Osteoblast (primary cell): ENCODE measurements around the gene DPEP3. TPM values are rescaled to one million over a fixed set of nuclear protein-coding genes. Genes with fewer than 3 reads are reported as not detected.

Experiments used
- DNase-seq: peaks from one replicate; pipeline ENCODE4 v3.0.0; 2011; ENCODE audit warnings: low spot score, mixed read lengths; ENCODE audit not compliant: insufficient read length; ENCODE audit errors: missing footprints
- H2AFZ ChIP-seq: 2 replicates; pipeline ENCODE4 v1.6.0; 2011; ENCODE audit warnings: mild to moderate bottlenecking, low read length
- H3K27ac ChIP-seq: 2 replicates; pipeline ENCODE4 v1.5.1; 2011; ENCODE audit warnings: mild to moderate bottlenecking, low read depth, low read length, moderate library complexity
- H3K27me3 ChIP-seq: 2 replicates; pipeline ENCODE4 v1.6.0; 2012; ENCODE audit warnings: mild to moderate bottlenecking, control low read depth, inconsistent platforms, low read length, moderate library complexity; ENCODE audit not compliant: insufficient read depth
- H3K36me3 ChIP-seq: 2 replicates; pipeline ENCODE4 v1.5.1; 2011; ENCODE audit warnings: mild to moderate bottlenecking, low read length, control low read depth, moderate library complexity; ENCODE audit not compliant: insufficient read depth
- H3K4me1 ChIP-seq: 2 replicates; pipeline ENCODE4 v1.5.1; 2011; ENCODE audit warnings: mild to moderate bottlenecking, low read length, control low read depth, moderate library complexity; ENCODE audit not compliant: insufficient read depth
- H3K4me2 ChIP-seq: 2 replicates; pipeline ENCODE4 v1.6.0; 2011; ENCODE audit warnings: mild to moderate bottlenecking, low read length; ENCODE audit not compliant: insufficient read depth
- H3K4me3 ChIP-seq: fragments of 200-600 bp; sonication (generic); 3 replicates; pipeline ENCODE4 v1.5.1; 2012; ENCODE audit warnings: mild to moderate bottlenecking, low read length, inconsistent platforms; ENCODE audit not compliant: insufficient read depth
- H3K79me2 ChIP-seq: 2 replicates; pipeline ENCODE4 v1.6.0; 2012; ENCODE audit warnings: mild to moderate bottlenecking, low read length, control low read depth, inconsistent platforms; ENCODE audit not compliant: insufficient read depth
- H3K9me3 ChIP-seq: 2 replicates; pipeline ENCODE4 v1.5.1; 2011; ENCODE audit warnings: low read depth, low read length, control low read depth
- H4K20me1 ChIP-seq: 2 replicates; pipeline ENCODE4 v1.6.0; 2012; ENCODE audit warnings: mild to moderate bottlenecking, low read length, control low read depth; ENCODE audit not compliant: insufficient read depth
- total RNA-seq: library from RNA; depleted of rRNA; stranded (reverse); fragments of >200 nt; gene quantifications from 2 replicates; pipeline ENCODE4 v1.2.3, GENCODE V29; 2012
- TF ChIP-seq, protein P1 (sequence below): IDR thresholded peaks from 2 replicates; pipeline ENCODE4 v1.5.1; 2011; ENCODE audit warnings: mild to moderate bottlenecking, low read depth, low read length, moderate library complexity; ENCODE audit errors: extremely low read depth

The DPEP3 gene
- total RNA-seq, 1 donor, result not detected

GRCh38 chr16:67987460-67988160 is 7.3 kb upstream of the DPEP3 start:
- Histone ChIP-seq H2AFZ (peak overlapping the region; percentile 92), H3K4me2 (no peak overlapping the region), H3K27me3 (no peaks in the 10 kb centered on the region), H3K27ac (no peak overlapping the region), H3K9me3 (no peaks in the 10 kb centered on the region), H3K4me1 (no peaks in the 10 kb centered on the region), H3K79me2 (no peaks in the 10 kb centered on the region), H3K4me3 (no peak overlapping the region), H3K36me3 (no peaks in the 10 kb centered on the region), H4K20me1 (no peaks in the 10 kb centered on the region)
- TF ChIP-seq, protein P1, sequence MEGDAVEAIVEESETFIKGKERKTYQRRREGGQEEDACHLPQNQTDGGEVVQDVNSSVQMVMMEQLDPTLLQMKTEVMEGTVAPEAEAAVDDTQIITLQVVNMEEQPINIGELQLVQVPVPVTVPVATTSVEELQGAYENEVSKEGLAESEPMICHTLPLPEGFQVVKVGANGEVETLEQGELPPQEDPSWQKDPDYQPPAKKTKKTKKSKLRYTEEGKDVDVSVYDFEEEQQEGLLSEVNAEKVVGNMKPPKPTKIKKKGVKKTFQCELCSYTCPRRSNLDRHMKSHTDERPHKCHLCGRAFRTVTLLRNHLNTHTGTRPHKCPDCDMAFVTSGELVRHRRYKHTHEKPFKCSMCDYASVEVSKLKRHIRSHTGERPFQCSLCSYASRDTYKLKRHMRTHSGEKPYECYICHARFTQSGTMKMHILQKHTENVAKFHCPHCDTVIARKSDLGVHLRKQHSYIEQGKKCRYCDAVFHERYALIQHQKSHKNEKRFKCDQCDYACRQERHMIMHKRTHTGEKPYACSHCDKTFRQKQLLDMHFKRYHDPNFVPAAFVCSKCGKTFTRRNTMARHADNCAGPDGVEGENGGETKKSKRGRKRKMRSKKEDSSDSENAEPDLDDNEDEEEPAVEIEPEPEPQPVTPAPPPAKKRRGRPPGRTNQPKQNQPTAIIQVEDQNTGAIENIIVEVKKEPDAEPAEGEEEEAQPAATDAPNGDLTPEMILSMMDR, result no peak
- peak; percentile 69 for DNase-seq

DNA sequence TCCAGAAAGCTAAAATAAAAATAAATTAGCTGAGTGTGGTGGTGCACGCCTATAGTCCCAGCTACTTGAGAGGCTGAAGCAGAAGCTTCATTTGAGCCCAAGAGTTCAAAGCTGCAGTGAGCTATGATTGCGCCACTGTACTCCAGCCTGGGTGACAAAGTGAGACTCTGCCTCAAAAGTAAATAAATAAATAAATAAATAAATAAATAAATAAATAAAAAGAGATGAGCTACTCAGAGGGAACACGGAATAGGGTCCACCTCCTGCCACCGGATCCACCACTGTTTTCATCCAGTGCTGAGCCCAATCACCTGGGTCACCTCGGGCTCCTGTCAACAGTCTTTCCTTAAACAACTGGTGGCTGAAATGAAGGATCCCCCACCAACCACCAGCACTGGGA is 6.7 kb upstream of the DPEP3 start:
- no peaks in the 10 kb centered on the region for H3K79me2 ChIP-seq
- no peaks in the 10 kb centered on the region for H3K9me3 ChIP-seq
- H3K4me3 ChIP-seq, result no peak overlapping the region
- H3K4me2 ChIP-seq, result no peak overlapping the region
- TF ChIP-seq, protein P1, result no peak
- H3K27ac ChIP-seq, result no peak overlapping the region
- H3K36me3 ChIP-seq, result no peaks in the 10 kb centered on the region
- peak overlapping the region; percentile 92 for H2AFZ ChIP-seq
- no peaks in the 10 kb centered on the region for H4K20me1 ChIP-seq
- H3K27me3 ChIP-seq, result no peaks in the 10 kb centered on the region
- DNase-seq, result peak; percentile 65
- H3K4me1 ChIP-seq, result no peaks in the 10 kb centered on the region

DNA sequence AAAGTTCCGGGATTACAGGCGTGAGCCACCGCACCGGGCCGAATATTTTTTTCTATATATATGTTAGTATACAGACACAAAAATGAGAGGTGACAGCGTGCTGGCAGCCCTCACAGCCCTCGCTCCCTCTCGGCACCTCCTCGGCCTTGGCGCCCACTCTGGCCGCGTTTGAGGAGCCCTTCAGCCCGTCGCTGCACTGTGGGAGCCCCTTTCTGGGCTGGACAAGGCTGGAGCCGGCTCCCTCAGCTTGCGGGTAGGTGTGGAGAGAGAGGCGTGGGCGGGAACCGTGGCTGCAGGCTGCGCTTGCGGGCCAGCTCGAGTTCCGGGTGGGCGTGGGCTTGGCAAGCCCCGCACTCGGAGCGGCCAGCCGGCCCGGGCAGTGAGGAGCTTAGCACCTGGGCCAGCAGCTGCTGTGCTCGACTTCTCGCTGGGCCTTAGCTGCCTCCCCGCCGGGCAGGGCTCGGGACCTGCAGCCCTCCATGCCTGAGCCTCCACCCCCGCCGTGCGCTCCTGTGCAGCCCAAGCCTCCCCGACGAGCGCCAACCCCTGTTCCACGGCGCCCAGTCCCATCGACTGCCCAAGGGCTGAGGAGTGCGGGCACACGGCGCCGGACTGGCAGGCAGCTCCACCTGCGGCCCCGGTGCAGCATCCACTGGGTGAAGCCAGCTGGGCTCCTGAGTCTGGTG is 1.9 kb upstream of the DPEP3 start:
- H3K79me2 ChIP-seq, result no peaks in the 10 kb centered on the region
- no peak overlapping the region for H3K4me2 ChIP-seq
- no peaks in the 10 kb centered on the region for H3K36me3 ChIP-seq
- TF ChIP-seq, protein P1, result no peak
- no peaks in the 10 kb centered on the region for H3K27me3 ChIP-seq
- no peaks in the 10 kb centered on the region for H3K4me1 ChIP-seq
- no peak overlapping the region for H3K27ac ChIP-seq
- DNase-seq, result no peak
- no peaks in the 10 kb centered on the region for H4K20me1 ChIP-seq
- no peaks in the 10 kb centered on the region for H3K9me3 ChIP-seq
- no peak overlapping the region for H2AFZ ChIP-seq
- H3K4me3 ChIP-seq, result no peak overlapping the region

- Histone ChIP-seq H3K4me3 (no peak overlapping the region), H3K27ac (no peak overlapping the region), H2AFZ (no peak overlapping the region), H3K4me1 (no peaks in the 10 kb centered on the region), H3K9me3 (no peaks in the 10 kb centered on the region), H3K79me2 (no peaks in the 10 kb centered on the region), H3K36me3 (no peaks in the 10 kb centered on the region), H3K4me2 (no peak overlapping the region), H4K20me1 (no peaks in the 10 kb centered on the region), H3K27me3 (no peaks in the 10 kb centered on the region)
- DNase-seq, result peak; percentile 54
- TF ChIP-seq, protein P1, result no peak
These were observed 2.7 kb downstream of the DPEP3 start for GRCh38 chr16:67977469-67978227.
